ENCODE results near the gene VIT.
A peak's percentile ranks its signal among the peaks of the same experiment; 100 is the strongest.

Gene VIT

GRCh38 chr2:36696533-36696932 lies at the start of gene VIT:
Gene VIT (plus strand): TSS chr2:36696707. CDS start chr2:36716371, 19,664 bp downstream.
- no peak for DNase-seq (ENCODE audit: low spot score)

- DNase-seq (ENCODE audit: low spot score), result no peak
These were observed 46.3 kb upstream of the VIT start for GRCh38 chr2:36650031-36650829.

GRCh38 chr2:36653155-36653554 lies 43.4 kb upstream of the VIT start:
- no peak for DNase-seq (ENCODE audit: low spot score)

- DNase-seq (ENCODE audit: low spot score), result peak; percentile 27
These were observed 42.4 kb upstream of the VIT start for GRCh38 chr2:36653967-36654694.

- DNase-seq (ENCODE audit: low spot score), result peak; percentile 35
These were observed 41.1 kb upstream of the VIT start for GRCh38 chr2:36655453-36655852.

GRCh38 chr2:36657703-36658102 lies 38.8 kb upstream of the VIT start:
- DNase-seq (ENCODE audit: low spot score), result no peak

GRCh38 chr2:36658277-36658748 lies 38.2 kb upstream of the VIT start:
- DNase-seq (ENCODE audit: low spot score), result no peak

- DNase-seq (ENCODE audit: low spot score), result no peak
These were observed 37.3 kb upstream of the VIT start for GRCh38 chr2:36659218-36659617.

GRCh38 chr2:36659872-36660312 lies 36.6 kb upstream of the VIT start:
- peak; percentile 64 for DNase-seq (ENCODE audit: low spot score)

GRCh38 chr2:36662638-36663037 lies 33.9 kb upstream of the VIT start:
- DNase-seq (ENCODE audit: low spot score), result no peak

- no peak for DNase-seq (ENCODE audit: low spot score)
These were observed 33.2 kb upstream of the VIT start for GRCh38 chr2:36663295-36663694.

- peak; percentile 47 for DNase-seq (ENCODE audit: low spot score)
These were observed 32.4 kb upstream of the VIT start for GRCh38 chr2:36663851-36664695.

- DNase-seq (ENCODE audit: low spot score), result no peak
These were observed 31.8 kb upstream of the VIT start for GRCh38 chr2:36664696-36665076.

- DNase-seq (ENCODE audit: low spot score), result no peak
These were observed 28.6 kb upstream of the VIT start for GRCh38 chr2:36667931-36668330.

GRCh38 chr2:36670881-36671595 lies 25.5 kb upstream of the VIT start:
- no peak for DNase-seq (ENCODE audit: low spot score)

- DNase-seq (ENCODE audit: low spot score), result no peak
These were observed 24.8 kb upstream of the VIT start for GRCh38 chr2:36671731-36672130.

- DNase-seq (ENCODE audit: low spot score), result no peak
These were observed 24.3 kb upstream of the VIT start for GRCh38 chr2:36672199-36672598.

- no peak for DNase-seq (ENCODE audit: low spot score)
These were observed 20.8 kb upstream of the VIT start for GRCh38 chr2:36675579-36676282.

- DNase-seq (ENCODE audit: low spot score), result no peak
These were observed 20.1 kb upstream of the VIT start for GRCh38 chr2:36676364-36676763.

- no peak for DNase-seq (ENCODE audit: low spot score)
These were observed 19.1 kb upstream of the VIT start for GRCh38 chr2:36677386-36677785.

GRCh38 chr2:36677996-36678605 lies 18.4 kb upstream of the VIT start:
- DNase-seq (ENCODE audit: low spot score), result no peak

All from COLO829 (cell line).